ENCODE measurements around the gene C1orf216.
A peak's percentile ranks its signal among the peaks of the same experiment; 100 is the strongest.
"Not testable (repeated sequence)": the region's sequence is repeated elsewhere in the genome, so short reads cannot be mapped to it uniquely, and the experiment has no call there.

Gene C1orf216, protein sequence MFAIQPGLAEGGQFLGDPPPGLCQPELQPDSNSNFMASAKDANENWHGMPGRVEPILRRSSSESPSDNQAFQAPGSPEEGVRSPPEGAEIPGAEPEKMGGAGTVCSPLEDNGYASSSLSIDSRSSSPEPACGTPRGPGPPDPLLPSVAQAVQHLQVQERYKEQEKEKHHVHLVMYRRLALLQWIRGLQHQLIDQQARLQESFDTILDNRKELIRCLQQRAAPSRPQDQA

GRCh38 chr1:35718492-35719336, at the start of gene C1orf216:
Gene C1orf216, minus strand, starts transcription at chr1:35718884. Its CDS starts 2,563 bp downstream, at chr1:35716321.
- Histone ChIP-seq H3K27ac (peak within 1 kb of the TSS; percentile 20 to 94 (median 86)), H3K4me3 (peak within 1 kb of the TSS; percentile 52 to 92 (median 75))

DNA sequence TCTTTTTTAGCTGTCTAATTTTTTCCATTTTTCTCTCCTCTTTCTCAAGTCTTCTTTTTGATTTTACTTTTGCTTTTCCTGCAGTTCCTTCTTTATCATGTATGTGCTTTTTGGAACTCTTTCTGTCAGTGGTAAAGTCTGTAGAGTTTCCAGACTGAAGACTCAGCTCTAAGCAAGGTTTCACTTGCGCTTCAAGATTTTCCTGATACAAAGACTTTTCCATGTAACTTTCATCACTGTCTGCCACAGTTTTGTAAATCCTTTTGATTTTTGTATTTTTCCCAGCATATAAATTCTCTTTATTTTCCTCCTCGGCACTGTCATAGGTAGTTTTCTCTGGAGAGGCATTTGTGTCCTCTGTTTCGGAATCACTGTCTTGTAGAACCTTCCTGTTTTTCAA, 45.6 kb upstream of the C1orf216 start:
- Histone ChIP-seq H3K27ac (no peak overlapping the region), H3K4me3 (no peak overlapping the region)

GRCh38 chr1:35763201-35763600, 44.5 kb upstream of the C1orf216 start:
- H3K4me3 ChIP-seq, result no peak overlapping the region
- H3K27ac ChIP-seq, result no peak overlapping the region

DNA sequence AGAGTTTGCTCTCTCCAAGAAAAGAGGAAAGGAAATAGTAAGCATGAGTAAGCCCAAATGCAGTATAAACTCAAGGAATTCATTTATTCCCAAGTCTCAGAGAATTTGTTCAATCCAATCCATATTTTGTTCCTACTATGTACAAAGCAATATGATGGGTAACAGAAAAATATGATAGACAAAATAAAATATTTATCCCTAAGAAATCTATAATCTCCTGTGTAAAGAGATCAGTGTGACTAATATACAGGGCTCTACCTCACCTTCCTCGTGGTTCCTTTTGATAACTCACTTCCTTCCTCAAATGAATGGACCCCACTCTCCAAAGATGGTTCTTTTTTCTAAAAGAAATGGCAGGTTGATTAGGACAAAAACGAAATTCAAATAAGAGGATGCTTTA, 43.5 kb upstream of the C1orf216 start:
- H3K4me3 ChIP-seq, result no peak overlapping the region
- no peak overlapping the region for H3K27ac ChIP-seq

- Histone ChIP-seq H3K27ac (no peak overlapping the region), H3K4me3 (no peak overlapping the region)
Observed at GRCh38 chr1:35756064-35756463, 37.4 kb upstream of the C1orf216 start.

- Histone ChIP-seq H3K27ac (no peak overlapping the region), H3K4me3 (no peak overlapping the region)
Observed at GRCh38 chr1:35753626-35754260, 35.1 kb upstream of the C1orf216 start.

DNA sequence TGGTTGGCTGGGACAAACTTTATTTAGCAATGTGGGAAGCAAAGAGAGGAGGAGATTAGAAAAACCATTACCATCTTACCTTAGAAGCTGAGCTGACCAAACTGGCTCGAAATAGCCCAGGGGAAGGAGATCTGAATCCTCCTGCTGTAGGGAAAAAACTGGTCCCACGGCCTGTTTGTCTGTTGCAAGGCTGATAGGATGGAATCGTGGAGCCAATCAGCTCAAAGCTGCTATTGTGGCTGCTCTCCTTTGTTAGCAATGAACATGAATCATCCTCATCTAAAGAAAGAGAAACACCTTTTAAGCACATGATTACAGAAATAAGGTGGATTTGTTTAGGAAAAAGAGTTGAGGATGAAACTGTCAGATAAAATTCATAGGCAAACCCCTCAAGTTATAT, 29.6 kb upstream of the C1orf216 start:
- H3K27ac ChIP-seq, result no peak overlapping the region

DNA sequence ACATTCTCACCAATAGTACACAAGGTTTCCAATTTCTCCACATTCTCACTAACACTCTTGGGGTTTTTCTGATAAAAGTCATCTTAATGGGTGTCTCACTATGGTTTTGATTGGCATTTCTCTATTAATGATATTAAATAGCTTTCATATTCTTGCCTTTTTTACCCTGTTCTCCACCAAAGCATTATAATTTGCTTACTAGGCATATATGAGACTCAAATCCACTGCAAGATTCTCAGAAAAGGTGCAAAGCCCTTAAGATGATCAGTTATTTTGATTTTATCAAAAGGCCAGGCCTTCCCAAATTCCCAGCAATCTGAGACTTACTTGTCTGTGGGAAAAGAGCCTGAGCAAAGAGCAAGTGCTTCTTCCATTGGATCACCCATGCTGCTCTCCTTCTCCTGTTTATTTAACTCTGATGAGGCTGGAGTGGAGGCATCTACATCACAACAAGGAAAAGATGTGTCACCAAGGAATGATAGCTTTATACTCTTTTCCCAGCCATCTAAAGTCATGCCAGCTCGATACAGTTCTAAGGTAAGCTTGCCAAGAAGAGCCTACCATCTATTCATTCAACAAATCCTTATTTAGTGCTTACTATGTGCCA, 26.5 kb upstream of the C1orf216 start:
- Histone ChIP-seq H3K27ac (no peak overlapping the region), H3K4me3 (no peak overlapping the region)

More for the DNA sequence above, 29.6 kb upstream of the C1orf216 start:
- H3K4me3 ChIP-seq, result no peak overlapping the region

DNA sequence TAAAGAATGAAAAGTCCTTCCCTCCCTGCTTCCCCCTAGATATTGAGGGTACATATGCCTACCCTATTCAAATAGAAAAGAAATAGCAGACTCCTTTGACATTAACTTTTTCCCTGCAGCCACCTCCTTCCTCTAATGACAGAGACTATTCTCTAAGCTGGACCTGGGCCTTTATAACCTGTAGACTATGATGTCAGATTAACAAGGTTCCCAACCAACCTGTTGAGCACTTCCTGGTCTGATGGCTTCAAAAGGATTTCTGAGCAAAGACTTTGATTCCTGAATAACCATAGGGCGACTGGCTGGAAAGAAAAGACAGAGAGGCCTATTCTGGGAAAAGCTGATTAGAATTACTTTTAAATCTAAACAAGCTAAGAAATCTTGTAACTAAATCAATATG, 18.4 kb upstream of the C1orf216 start:
- no peak overlapping the region for H3K27ac ChIP-seq
- no peak overlapping the region for H3K4me3 ChIP-seq

DNA sequence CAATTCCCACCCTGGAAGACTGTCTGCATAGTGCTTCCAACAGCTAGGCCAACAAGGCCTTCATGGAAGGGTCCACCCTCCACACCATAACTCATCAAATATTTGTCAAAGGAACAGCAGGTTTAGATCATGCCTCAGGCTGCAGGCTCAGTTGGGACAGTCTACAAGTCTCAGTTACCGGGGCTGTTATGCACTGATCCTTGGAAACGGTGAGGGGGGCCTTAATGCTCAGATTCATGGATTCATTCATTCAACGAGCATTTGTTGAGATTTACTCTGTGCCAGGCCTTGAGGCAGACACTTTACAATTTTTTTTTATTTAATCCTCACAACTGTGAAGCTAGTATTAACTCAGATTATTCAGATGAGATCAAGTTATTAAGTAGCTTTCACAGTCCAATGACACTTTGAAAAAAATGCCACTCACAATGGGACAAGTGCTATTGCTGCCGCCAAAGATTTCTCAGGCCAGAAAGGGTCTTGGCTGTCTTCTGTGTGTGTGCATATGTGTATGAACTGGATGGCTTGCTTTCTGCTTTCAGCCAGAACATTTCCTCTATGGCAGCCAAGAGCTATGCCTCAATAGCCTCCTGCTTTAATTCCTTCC, 8.9 kb upstream of the C1orf216 start:
- H3K4me3 ChIP-seq, result no peak overlapping the region
- H3K27ac ChIP-seq, result no peak overlapping the region

DNA sequence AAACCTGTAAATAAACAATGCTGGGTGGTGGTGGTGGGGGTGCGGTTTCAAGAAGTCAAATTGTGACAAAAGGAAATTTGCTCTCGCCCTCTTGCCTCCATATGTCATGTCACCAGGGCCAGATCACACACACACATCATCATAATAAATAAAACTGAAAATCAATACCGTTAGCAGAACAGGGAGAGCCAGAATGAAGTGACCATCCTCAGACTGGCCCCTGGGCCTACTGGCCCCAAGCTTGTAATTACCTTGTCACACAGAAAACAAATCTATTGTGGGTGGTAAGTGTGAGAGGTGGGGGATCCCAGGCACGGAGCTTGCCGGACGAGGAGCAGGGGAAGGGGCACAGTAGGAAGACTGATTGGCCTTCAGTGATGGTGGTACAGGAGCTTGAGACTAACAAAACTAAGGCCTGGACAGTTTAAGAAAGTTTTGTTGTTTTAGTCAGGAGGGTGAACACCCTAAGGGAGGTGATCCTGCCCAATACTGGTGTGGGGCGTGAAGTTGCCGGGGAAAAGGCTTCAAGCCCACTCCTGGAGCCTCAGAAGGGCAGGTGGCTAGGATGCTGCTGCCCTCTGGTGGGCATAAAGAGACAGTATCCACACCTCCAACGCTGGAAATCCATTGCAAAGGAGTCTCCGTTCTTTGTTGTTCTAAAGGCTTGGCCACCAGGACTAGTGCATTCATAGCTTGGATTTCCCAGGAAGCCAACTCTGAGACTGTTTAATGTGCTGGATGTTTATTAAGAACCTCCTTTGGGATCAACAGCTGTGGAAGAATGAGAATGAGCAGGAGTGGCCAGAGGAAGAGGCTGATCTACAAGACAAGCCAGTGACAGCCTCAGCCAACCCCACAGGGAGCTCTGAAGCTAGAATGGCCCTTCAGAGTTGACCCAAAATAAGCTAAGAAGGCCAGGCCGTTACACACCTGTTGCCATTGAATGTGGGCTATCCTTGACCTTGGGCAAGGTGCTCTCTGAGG, 8.1 kb upstream of the C1orf216 start:
- Histone ChIP-seq H3K4me3 (no peak overlapping the region), H3K27ac (no peak overlapping the region)

DNA sequence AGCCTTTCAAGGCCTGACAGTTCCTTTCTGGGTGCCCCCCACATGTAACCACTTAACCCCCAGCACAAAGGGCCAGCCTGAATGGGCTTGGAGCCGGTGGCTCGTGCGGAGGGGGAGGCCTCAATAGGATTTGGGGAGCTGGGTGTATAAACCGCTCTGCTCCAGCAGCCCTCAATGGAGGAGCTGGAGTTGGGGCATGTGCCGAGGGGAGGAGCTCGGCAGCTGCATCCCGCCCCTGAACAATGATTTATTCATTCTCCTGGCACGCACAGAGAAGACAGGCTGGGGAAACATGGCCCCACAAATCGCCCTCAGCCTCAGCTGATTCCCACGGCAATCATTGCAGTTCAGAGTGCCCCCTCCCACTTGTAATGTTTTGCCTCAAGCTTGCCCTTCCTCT, 6.9 kb upstream of the C1orf216 start:
- H3K4me3 ChIP-seq, result no peak overlapping the region

DNA sequence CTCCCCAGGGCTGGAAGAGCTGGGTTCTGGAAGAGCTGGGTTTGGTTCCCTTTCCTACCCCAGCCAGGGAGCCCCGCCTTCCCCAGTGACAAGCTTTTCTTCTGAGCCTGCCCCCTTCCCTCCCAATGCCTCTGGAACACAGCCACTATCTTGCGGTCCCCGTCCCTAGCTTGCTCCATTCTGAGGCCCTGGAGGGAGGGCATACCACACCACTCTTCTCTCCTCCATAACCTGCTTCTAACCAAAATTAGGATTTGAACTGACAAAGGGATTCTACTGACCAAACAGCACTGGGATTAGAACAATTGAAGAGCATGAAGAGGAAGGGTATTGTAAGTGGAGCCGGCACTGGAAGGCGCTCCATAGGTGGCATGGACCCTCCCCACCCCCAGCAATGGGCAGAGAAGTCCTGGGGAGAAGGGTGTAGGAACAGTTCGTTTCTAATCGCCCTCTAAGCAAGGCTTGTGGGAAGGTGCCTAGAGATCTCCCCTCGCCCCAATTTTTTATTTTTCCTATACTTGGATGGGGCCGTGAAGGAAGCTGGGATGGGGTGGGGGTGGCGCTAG, 690 bp downstream of the C1orf216 start:
- H3K4me3 ChIP-seq, result peak overlapping the region; percentile 52 to 92 (median 75)
- H3K27ac ChIP-seq, result peak overlapping the region; percentile 20 to 94 (median 86)

More for the DNA sequence above, 6.9 kb upstream of the C1orf216 start:
- H3K27ac ChIP-seq, result no peak overlapping the region

GRCh38 chr1:35715568-35716002, 3.1 kb downstream of the C1orf216 start:
- no peak overlapping the region for H3K27ac ChIP-seq
- no peak overlapping the region for H3K4me3 ChIP-seq

- no peak overlapping the region for H3K27ac ChIP-seq
- H3K4me3 ChIP-seq, result no peak overlapping the region
Observed at GRCh38 chr1:35714921-35715567, 3.6 kb downstream of the C1orf216 start.

- not testable (repeated sequence) for H3K27ac ChIP-seq, H3K4me3 ChIP-seq
Observed at GRCh38 chr1:35711098-35711497, 7.6 kb downstream of the C1orf216 start.

DNA sequence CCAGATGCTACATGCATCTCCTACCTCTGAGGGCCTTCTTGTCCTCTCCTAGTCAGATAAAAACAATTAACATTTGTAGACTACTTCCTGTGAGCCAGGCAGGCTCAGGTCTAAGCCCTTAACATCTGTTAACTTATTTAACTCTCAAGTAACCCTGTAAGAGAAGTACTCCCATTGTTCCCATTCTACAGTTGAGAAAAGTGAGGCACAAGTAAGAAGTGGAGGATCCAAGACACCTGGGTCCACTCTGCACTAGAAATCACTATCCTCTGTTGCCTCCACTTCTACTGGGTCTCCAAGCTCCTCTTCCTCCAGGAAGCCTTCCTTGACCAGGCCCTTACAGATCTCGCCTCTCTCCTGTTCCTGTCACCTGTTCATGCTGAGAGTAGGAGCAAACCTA, 9.7 kb downstream of the C1orf216 start:
- no peak overlapping the region for H3K27ac ChIP-seq
- no peak overlapping the region for H3K4me3 ChIP-seq

- Histone ChIP-seq H3K4me3 (peak overlapping the region; percentile 15 to 51 (median 35)), H3K27ac (no peak overlapping the region)
Observed at GRCh38 chr1:35708441-35708921, 10.2 kb downstream of the C1orf216 start.
